Breast epithelium (tissue), 3 donors: ENCODE results near the gene VWF.
"Not testable (repeated sequence)": the region's sequence is repeated elsewhere in the genome, so short reads cannot be mapped to it uniquely, and the experiment has no call there.

ENCODE experiments used
- CTCF ChIP-seq, 3 donors: fragments of 450-650 bp; IDR thresholded peaks; one replicate each; pipeline ENCODE4 v1.5.1; 2016 to 2017; ENCODE audit warnings: antibody characterized with exemption in 3 of 3, mild to moderate bottlenecking in 3 of 3, moderate library complexity in 3 of 3
- POLR2A ChIP-seq: fragments of 450-650 bp; IDR thresholded peaks from one replicate; pipeline ENCODE4 v1.6.1; 2016; ENCODE audit warnings: antibody characterized with exemption, mild to moderate bottlenecking, moderate library complexity
- POLR2AphosphoS5 ChIP-seq, 3 donors: sonication (generic); formaldehyde crosslinking; IDR thresholded peaks; one replicate each; pipeline ENCODE4 v1.6.1; 2017; ENCODE audit warnings: antibody characterized with exemption in 3 of 3

GRCh38 chr12:6015271-6015670, 109.2 kb downstream of the VWF start:
- TF ChIP-seq CTCF (IDR thresholded peaks at IDR 0.05); POLR2A; POLR2AphosphoS5 (IDR thresholded peaks at IDR 0.05): not testable (repeated sequence)
